Measurements from ENCODE around the gene TEX29. TPM values are rescaled to one million over a fixed set of nuclear protein-coding genes. Genes with fewer than 3 reads are reported as not detected.

The TEX29 gene
- total RNA-seq, 1 donor from 2014 or later, result 0.97 TPM

DNA sequence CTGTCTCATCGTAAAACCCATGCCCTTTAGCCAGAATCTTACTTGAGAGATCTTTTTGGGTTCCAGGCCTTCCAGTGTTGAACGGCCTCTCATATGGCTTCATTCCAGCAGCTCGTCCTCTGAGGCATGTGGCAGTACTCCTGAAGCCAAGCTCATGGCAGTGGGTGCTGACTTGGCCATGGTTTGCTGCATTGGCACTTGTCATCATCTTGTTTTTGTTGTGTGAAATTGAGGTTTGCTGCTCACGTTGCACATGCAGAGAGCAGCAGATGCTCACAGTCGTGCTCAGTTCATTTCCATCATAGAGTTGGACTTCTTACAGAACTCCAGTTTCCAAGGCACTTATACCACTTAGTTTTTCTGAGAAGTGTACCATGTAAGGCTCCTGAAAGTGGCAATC is 14.9 kb downstream of the TEX29 start:
- Histone ChIP-seq H3K27me3 (ENCODE audit: low read depth) (no peaks in the 10 kb centered on the region), H3K36me3 (no peaks in the 10 kb centered on the region), H3K9me3 (no peaks in the 10 kb centered on the region), H3K4me1 (no peaks in the 10 kb centered on the region), H3K27ac (no peak overlapping the region), H3K4me3 (no peak overlapping the region)
- no peak for DNase-seq
- ATAC-seq, result no peak
- intact Hi-C loops (cut with DNase I), result no loop called here
- TF ChIP-seq, protein P1, sequence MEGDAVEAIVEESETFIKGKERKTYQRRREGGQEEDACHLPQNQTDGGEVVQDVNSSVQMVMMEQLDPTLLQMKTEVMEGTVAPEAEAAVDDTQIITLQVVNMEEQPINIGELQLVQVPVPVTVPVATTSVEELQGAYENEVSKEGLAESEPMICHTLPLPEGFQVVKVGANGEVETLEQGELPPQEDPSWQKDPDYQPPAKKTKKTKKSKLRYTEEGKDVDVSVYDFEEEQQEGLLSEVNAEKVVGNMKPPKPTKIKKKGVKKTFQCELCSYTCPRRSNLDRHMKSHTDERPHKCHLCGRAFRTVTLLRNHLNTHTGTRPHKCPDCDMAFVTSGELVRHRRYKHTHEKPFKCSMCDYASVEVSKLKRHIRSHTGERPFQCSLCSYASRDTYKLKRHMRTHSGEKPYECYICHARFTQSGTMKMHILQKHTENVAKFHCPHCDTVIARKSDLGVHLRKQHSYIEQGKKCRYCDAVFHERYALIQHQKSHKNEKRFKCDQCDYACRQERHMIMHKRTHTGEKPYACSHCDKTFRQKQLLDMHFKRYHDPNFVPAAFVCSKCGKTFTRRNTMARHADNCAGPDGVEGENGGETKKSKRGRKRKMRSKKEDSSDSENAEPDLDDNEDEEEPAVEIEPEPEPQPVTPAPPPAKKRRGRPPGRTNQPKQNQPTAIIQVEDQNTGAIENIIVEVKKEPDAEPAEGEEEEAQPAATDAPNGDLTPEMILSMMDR (IDR thresholded peaks at IDR 0.05), result no peak

DNA sequence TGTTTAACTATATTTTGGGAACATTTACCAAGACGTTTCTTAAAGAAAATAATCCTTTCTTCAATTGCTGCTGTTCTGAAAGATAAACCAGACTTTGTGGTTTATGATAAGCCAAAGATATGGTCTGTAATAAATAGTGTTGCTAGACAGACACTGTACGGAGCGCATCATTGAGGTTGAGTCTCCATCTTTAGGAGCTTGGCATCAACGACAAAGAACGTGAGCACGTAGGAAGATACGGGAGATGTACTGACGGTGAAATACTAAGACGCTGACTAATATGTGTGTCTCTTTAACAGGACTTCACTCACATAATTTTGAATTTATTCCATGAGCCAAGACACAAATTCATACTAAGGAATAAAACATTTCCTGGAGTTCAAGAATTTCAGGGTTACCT is 16.2 kb downstream of the TEX29 start:
- TF ChIP-seq, protein P1 (IDR thresholded peaks at IDR 0.05), result no peak
- DNase-seq, result no peak
- Histone ChIP-seq H3K9me3 (no peaks in the 10 kb centered on the region), H3K4me1 (no peaks in the 10 kb centered on the region), H3K4me3 (no peak overlapping the region), H3K36me3 (no peaks in the 10 kb centered on the region), H3K27ac (no peak overlapping the region), H3K27me3 (ENCODE audit: low read depth) (no peaks in the 10 kb centered on the region)
- no peak for ATAC-seq
- intact Hi-C loops (cut with DNase I), result no loop called here

DNA sequence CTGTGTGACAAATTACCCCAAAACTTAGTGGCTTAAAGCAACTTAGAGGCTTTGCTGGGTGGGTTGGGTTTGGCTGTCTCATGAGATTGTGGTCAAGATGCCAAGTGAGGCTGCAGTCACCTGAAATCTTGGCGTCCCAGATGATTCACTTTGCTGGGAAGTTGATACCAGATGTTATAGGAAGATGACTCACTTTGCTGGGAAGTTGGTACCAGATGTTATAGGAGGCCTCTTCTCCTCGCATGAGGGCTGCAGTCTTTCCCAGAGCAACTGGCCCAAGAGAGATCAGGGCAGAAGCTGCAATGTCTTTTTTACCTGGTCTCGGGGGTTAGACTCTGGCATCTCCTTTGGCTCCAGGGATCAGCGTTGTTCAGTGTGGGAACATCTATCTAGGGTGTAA is 16.8 kb downstream of the TEX29 start:
- H3K27me3 ChIP-seq (ENCODE audit: low read depth), result no peaks in the 10 kb centered on the region
- no peaks in the 10 kb centered on the region for H3K36me3 ChIP-seq
- no peak overlapping the region for H3K27ac ChIP-seq
- no peak overlapping the region for H3K4me3 ChIP-seq
- H3K4me1 ChIP-seq, result no peaks in the 10 kb centered on the region
- TF ChIP-seq, protein P1 (IDR thresholded peaks at IDR 0.05), result no peak
- no peak for ATAC-seq
- no peaks in the 10 kb centered on the region for H3K9me3 ChIP-seq
- intact Hi-C loops (cut with DNase I), result no loop called here
- no peak for DNase-seq

DNA sequence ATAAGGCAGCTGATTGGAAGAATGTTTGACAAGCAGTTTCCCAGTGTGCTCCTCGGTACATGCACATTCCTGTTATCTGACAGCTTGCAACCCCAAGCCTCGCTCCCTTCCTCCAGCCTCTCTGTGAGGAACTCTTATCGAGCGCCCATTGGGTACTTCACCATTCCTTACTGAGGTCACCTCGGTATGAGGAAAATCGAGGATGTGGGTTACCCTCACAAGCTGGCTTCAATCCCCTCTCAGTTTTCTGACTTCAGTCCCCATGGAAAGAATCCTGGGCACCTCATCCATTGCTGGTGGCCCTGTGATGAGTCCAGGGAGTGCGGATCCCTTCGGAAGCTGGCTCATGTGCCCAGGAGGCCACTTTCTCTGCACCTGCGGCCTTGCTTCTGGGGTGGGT is 17.3 kb downstream of the TEX29 start:
- H3K9me3 ChIP-seq, result no peaks in the 10 kb centered on the region
- TF ChIP-seq, protein P1 (IDR thresholded peaks at IDR 0.05), result no peak
- no peaks in the 10 kb centered on the region for H3K36me3 ChIP-seq
- intact Hi-C loops (cut with DNase I), result no loop called here
- no peak overlapping the region for H3K27ac ChIP-seq
- ATAC-seq (peak in 1 of 2 donors; percentile 19), DNase-seq (no peak)
- no peak overlapping the region for H3K4me3 ChIP-seq
- no peaks in the 10 kb centered on the region for H3K27me3 ChIP-seq (ENCODE audit: low read depth)
- no peaks in the 10 kb centered on the region for H3K4me1 ChIP-seq

DNA sequence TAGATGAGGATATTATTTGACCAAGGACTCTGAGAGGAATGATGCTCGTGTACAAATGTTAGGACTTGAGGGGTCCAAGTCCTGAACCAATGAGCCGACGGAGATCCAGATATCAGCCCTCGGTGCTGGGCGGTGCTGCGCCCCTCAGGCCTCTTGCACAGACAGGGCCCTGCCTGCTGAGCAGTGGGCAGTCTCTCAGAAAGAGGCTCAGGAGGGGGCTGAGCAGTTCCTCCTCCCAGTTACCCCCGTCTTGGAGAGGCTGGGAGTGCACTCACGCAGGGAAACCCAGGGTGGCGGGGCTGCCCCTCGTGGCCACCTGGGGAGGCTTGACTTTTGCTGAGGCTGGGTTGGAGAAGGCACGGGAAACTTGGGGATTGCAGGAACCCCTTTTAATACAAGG is 18.4 kb downstream of the TEX29 start:
- ATAC-seq (no peak), DNase-seq (no peak)
- intact Hi-C loops (cut with DNase I), result no loop called here
- Histone ChIP-seq H3K4me1 (no peaks in the 10 kb centered on the region), H3K27me3 (ENCODE audit: low read depth) (no peaks in the 10 kb centered on the region), H3K4me3 (no peak overlapping the region), H3K9me3 (no peaks in the 10 kb centered on the region), H3K36me3 (no peaks in the 10 kb centered on the region), H3K27ac (no peak overlapping the region)
- TF ChIP-seq, protein P1 (IDR thresholded peaks at IDR 0.05), result no peak
